Renal cortex interstitium (tissue), 15 donors: Measurements from ENCODE around the gene TGM3. TPM values are rescaled to one million over a fixed set of nuclear protein-coding genes. Genes with fewer than 3 reads are reported as not detected.
"Not testable (repeated sequence)": the region's sequence is repeated elsewhere in the genome, so short reads cannot be mapped to it uniquely, and the experiment has no call there.

Experiments
- DNase-seq, 11 donors: peaks; one replicate each; pipeline ENCODE4 v3.0.0-alpha.2; 2013; ENCODE audit warnings: low read depth in 9 of 11, low spot score in 4 of 11; ENCODE audit errors: extremely low read depth in 1 of 11
- long read RNA-seq, 16 experiments: transcript quantifications; one replicate each; lab custom pipeline, GENCODE V29; 2026
- polyA plus RNA-seq, 3 donors: library from polyadenylated mRNA; unstranded; fragments of 120-200 nt; gene quantifications; one replicate each; pipeline ENCODE4 v1.2.1, GENCODE V29; 2013; ENCODE audit not compliant: insufficient read length in 3 of 3

Gene TGM3
- polyA plus RNA-seq, result under 1 TPM; 0.58 to 0.98 (median 0.65) TPM
- long read RNA-seq, donor 1, result 0 reads
- long read RNA-seq, donor 2, result 0 reads
- long read RNA-seq, donor 3, partial matches to known transcripts, result 0 of 1 reads
- long read RNA-seq, donor 3, other reads (novel, unspliced or antisense), result 0 of 1 reads
- long read RNA-seq, donor 4, result 0 reads
- long read RNA-seq, donor 5, result 0 reads
- long read RNA-seq, donor 6, result 0 reads
- long read RNA-seq, donor 7, result 0 reads
- long read RNA-seq, donor 8, result 0 reads
- long read RNA-seq, donor 9, result 0 reads
- long read RNA-seq, donor 10, result 0 reads
- long read RNA-seq, donor 11, result 0 reads
- long read RNA-seq, donor 12, result 0 reads
- long read RNA-seq, donor 13, partial matches to known transcripts, result 0 of 1 reads
- long read RNA-seq, donor 13, other reads (novel, unspliced or antisense), result 0 of 1 reads
- long read RNA-seq, donor 14, result 0 reads
- long read RNA-seq, donor 15, result 0 reads
- long read RNA-seq, donor 16, result 0 reads

GRCh38 chr20:2295886-2296515 is at the start of gene TGM3:
TSS of gene TGM3 (plus strand) at chr20:2296001. CDS start at chr20:2296064, 63 bp downstream.
- DNase-seq, result no peak

- DNase-seq, result peak in 2 of 11 donors; percentile 31 to 37
Observed at GRCh38 chr20:2246069-2246491, 49.7 kb upstream of the TGM3 start.

GRCh38 chr20:2248837-2249236 is 47.0 kb upstream of the TGM3 start:
- DNase-seq, result no peak

GRCh38 chr20:2249935-2250334 is 45.9 kb upstream of the TGM3 start:
- no peak for DNase-seq

- DNase-seq, result no peak
Observed at GRCh38 chr20:2252419-2252997, 43.3 kb upstream of the TGM3 start.

- no peak for DNase-seq
Observed at GRCh38 chr20:2253256-2253655, 42.5 kb upstream of the TGM3 start.

GRCh38 chr20:2254333-2254732 is 41.5 kb upstream of the TGM3 start:
- DNase-seq, result no peak

- DNase-seq, result no peak
Observed at GRCh38 chr20:2255926-2256531, 39.8 kb upstream of the TGM3 start.

GRCh38 chr20:2259731-2260130 is 36.1 kb upstream of the TGM3 start:
- DNase-seq, result no peak

- no peak for DNase-seq
Observed at GRCh38 chr20:2260250-2260649, 35.6 kb upstream of the TGM3 start.

- DNase-seq, result no peak
Observed at GRCh38 chr20:2261046-2261485, 34.7 kb upstream of the TGM3 start.

- DNase-seq, result no peak
Observed at GRCh38 chr20:2261629-2262028, 34.2 kb upstream of the TGM3 start.

GRCh38 chr20:2264118-2264517 is 31.7 kb upstream of the TGM3 start:
- no peak for DNase-seq

- not testable (repeated sequence) for DNase-seq
Observed at GRCh38 chr20:2264621-2265374, 31.0 kb upstream of the TGM3 start.

- DNase-seq, result no peak
Observed at GRCh38 chr20:2273634-2274302, 22.0 kb upstream of the TGM3 start.

- no peak for DNase-seq
Observed at GRCh38 chr20:2276015-2276414, 19.8 kb upstream of the TGM3 start.

GRCh38 chr20:2279253-2279779 is 16.5 kb upstream of the TGM3 start:
- no peak for DNase-seq

- DNase-seq, result no peak
Observed at GRCh38 chr20:2280082-2280481, 15.7 kb upstream of the TGM3 start.
